ENCODE measurements around the gene LMO7.

GRCh38 chr13:75713852-75714251, 77.7 kb downstream of the LMO7 start:
- TF ChIP-seq CTCF (IDR thresholded peaks at IDR 0.05; ENCODE audit: low read depth, low read length, missing input control) (no peak), MAX (IDR thresholded peaks at IDR 0.05) (no peak), TAF1 (conservative IDR thresholded peaks at IDR 0.05) (no peak), REST (IDR thresholded peaks at IDR 0.05) (no peak)
